Activated naive CD8-positive, alpha-beta T cell treated with anti-CD3 and anti-CD28 coated beads, Interleukin-2, amount 10 ng/mL, durations not matched to agents 7 days and 5 days (primary cell): Measurements from ENCODE around the gene MLLT1. TPM values are rescaled to one million over a fixed set of nuclear protein-coding genes. Genes with fewer than 3 reads are reported as not detected.

Experiments
- ATAC-seq: fragments of 150-1000 bp; cut with Tn5 transposase; one replicate; pipeline ENCODE4 v1.10.0; 2021; ENCODE audit warnings: low read depth, moderate library complexity
- POLR2A ChIA-PET: fragments of 350-600 bp; sonication (Branson Sonifier 250); formaldehyde crosslinking; loops from one replicate; lab custom pipeline; 2021; ENCODE audit warnings: antibody characterized with exemption; lab: Charles Lee
- DNase-seq: peaks from one replicate; pipeline ENCODE4 v3.0.0; 2021
- H3K27ac Mint-ChIP-seq: one replicate; pipeline ENCODE4 v1.8.0; 2022; ENCODE audit warnings: mild to moderate bottlenecking, mixed read lengths
- H3K27me3 Mint-ChIP-seq: one replicate; pipeline ENCODE4 v1.8.0; 2022; ENCODE audit warnings: mild to moderate bottlenecking, moderate library complexity, mixed read lengths
- H3K36me3 Mint-ChIP-seq: one replicate; pipeline ENCODE4 v1.8.0; 2021; ENCODE audit warnings: mild to moderate bottlenecking, mixed read lengths
- H3K4me1 Mint-ChIP-seq: one replicate; pipeline ENCODE4 v1.8.0; 2021; ENCODE audit warnings: mixed read lengths
- H3K4me3 Mint-ChIP-seq: one replicate; pipeline ENCODE4 v1.8.0; 2022; ENCODE audit warnings: mild to moderate bottlenecking, moderate library complexity, mixed read lengths
- H3K9me3 Mint-ChIP-seq: one replicate; pipeline ENCODE4 v1.8.0; 2021; ENCODE audit warnings: mixed read lengths
- total RNA-seq, 2 experiments: library from RNA; stranded (reverse); gene quantifications; one replicate each; pipeline ENCODE4 v1.2.3, GENCODE V29; 2021

MLLT1 gene
- total RNA-seq, 2 experiments from 2014 or later: 37.8 to 42.1 TPM

DNA sequence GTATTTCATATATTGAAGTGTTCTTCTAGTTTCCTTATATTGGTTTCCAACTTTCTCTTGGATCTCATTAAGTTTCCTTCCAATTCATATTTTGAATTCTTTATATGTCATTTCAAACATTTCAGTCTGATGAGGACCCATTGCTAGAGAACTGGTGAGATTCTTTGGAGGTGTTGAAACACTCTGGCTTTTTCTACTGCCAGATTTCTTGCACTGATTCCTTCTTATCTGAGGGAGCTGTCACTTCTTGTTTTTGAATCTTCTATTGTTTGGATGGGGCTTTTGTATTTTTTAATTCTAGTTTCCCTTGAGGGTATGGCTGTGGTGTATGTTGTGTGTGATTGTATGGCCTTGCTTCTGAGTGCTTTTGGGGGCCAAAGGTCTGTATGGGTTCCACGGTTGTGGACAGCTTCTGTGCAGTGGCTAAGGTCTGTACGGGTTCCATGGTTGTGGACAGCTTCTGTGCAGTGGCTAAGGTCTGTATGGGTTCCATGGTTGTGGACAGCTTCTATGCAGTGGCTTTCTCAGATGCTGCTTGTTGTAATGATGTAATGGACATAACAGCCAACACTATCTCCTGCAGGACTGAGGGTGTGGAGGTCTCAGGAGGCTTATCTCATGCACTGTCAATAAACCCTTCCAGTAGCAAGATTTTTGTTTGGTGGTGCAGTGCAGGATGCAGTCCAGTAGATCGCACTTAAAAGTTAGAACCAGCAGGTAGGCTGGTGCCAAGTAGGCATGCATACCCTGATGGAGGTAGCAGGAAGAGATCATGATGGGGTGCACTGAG, 107.5 kb downstream of the MLLT1 start:
- Mint-ChIP-seq H3K4me3 (no peak overlapping the region), H3K36me3 (no peaks in the 10 kb centered on the region), H3K9me3 (peaks cover 1% of the 10 kb centered on the region), H3K4me1 (no peaks in the 10 kb centered on the region), H3K27ac (no peak overlapping the region), H3K27me3 (peaks cover 15% of the 10 kb centered on the region)
- POLR2A ChIA-PET: no interaction called here
- DNase-seq (no peak), ATAC-seq (no peak)

DNA sequence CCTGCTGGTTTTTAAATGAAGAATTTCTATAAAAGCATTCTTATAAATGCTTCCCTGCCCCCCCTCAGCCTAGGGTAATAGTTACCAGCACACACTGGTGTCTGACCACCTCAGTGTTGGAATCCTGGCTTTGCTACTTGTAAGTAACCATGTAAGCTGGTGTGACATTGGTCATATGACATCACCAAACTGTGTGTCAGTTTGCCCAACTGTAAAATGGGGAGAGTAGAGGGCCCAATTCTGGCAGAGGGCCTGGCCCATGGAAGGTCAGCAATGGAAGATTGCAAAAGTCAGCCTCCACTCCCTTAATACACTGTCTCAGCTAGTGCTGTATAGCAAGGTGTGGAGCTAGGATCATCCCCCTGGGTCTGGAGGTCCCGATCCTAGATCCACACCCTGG, 112.7 kb downstream of the MLLT1 start:
- Mint-ChIP-seq H3K27me3 (peaks cover 9% of the 10 kb centered on the region), H3K36me3 (no peaks in the 10 kb centered on the region), H3K4me3 (no peak overlapping the region), H3K9me3 (peaks cover 1% of the 10 kb centered on the region), H3K4me1 (peaks cover 3% of the 10 kb centered on the region), H3K27ac (no peak overlapping the region)
- POLR2A ChIA-PET: no interaction called here
- ATAC-seq (no peak), DNase-seq (no peak)

GRCh38 chr19:6164906-6165531, 114.8 kb downstream of the MLLT1 start:
- H3K4me3 Mint-ChIP-seq: no peak overlapping the region
- peaks cover 5% of the 10 kb centered on the region for H3K27me3 Mint-ChIP-seq
- ATAC-seq (no peak), DNase-seq (no peak)
- peaks cover 9% of the 10 kb centered on the region for H3K4me1 Mint-ChIP-seq
- POLR2A ChIA-PET: no interaction called here
- no peak overlapping the region for H3K27ac Mint-ChIP-seq
- no peaks in the 10 kb centered on the region for H3K36me3 Mint-ChIP-seq
- H3K9me3 Mint-ChIP-seq: no peaks in the 10 kb centered on the region

GRCh38 chr19:6161271-6161850, 118.4 kb downstream of the MLLT1 start:
- POLR2A ChIA-PET: no interaction called here
- Mint-ChIP-seq H3K27ac (peak overlapping the region; percentile 46), H3K4me1 (peaks cover 9% of the 10 kb centered on the region), H3K4me3 (peak overlapping the region; percentile 6), H3K27me3 (peaks cover 2% of the 10 kb centered on the region), H3K36me3 (no peaks in the 10 kb centered on the region), H3K9me3 (no peaks in the 10 kb centered on the region)
- DNase-seq: peak; percentile 67
- peak; percentile 85 for ATAC-seq

Other genes starting within 250 kb of the MLLT1 start
- 10 to 100 TPM in 1 of 2 experiments, 1 to 10 TPM in 1; 9.9 to 12.2 TPM for gene RFX2, start 169.5 kb downstream of the MLLT1 start, total RNA-seq
- gene ACSBG2, start 144.3 kb downstream of the MLLT1 start, total RNA-seq: not detected
- gene ACER1, start 53.6 kb upstream of the MLLT1 start, total RNA-seq: under 1 TPM; 0.54 to 0.55 TPM
- gene CLPP, start 81.6 kb upstream of the MLLT1 start, total RNA-seq: 100 to 1,000 TPM; 112 to 126 TPM
- gene ALKBH7, start 92.8 kb upstream of the MLLT1 start, total RNA-seq: 10 to 100 TPM; 52.0 to 55.7 TPM
- gene PSPN, start 96.0 kb upstream of the MLLT1 start, total RNA-seq: 1 to 10 TPM; 2.4 to 2.7 TPM
- 10 to 100 TPM; 67.3 to 72.8 TPM for gene GTF2F1, start 113.2 kb upstream of the MLLT1 start, total RNA-seq
- gene KHSRP, start 144.8 kb upstream of the MLLT1 start, total RNA-seq: 100 to 1,000 TPM; 266 to 268 TPM
- 1 to 10 TPM in 1 of 2 experiments, under 1 TPM in 1; 0.91 to 1.0 TPM for gene SLC25A41, start 153.8 kb upstream of the MLLT1 start, total RNA-seq
- 10 to 100 TPM; 35.5 to 38.3 TPM for gene SLC25A23, start 179.8 kb upstream of the MLLT1 start, total RNA-seq
- gene CRB3, start 184.3 kb upstream of the MLLT1 start, total RNA-seq: 1 to 10 TPM; 2.7 to 3.5 TPM
- 100 to 1,000 TPM; 126 to 130 TPM for gene DENND1C, start 201.8 kb upstream of the MLLT1 start, total RNA-seq
- 10 to 100 TPM in 1 of 2 experiments, 1 to 10 TPM in 1; 8.7 to 11.6 TPM for gene TUBB4A, start 222.3 kb upstream of the MLLT1 start, total RNA-seq